NCI-H526 (cell line): ENCODE data around the gene SFMBT1.
A peak's percentile ranks its signal among the peaks of the same experiment; 100 is the strongest.
"Not testable (repeated sequence)": the region's sequence is repeated elsewhere in the genome, so short reads cannot be mapped to it uniquely, and the experiment has no call there.

Source experiments
- DNase-seq, 2 experiments: peaks; one replicate each; lab custom pipeline; 2025; lab: John Stamatoyannopoulos, UW

SFMBT1 gene

DNA sequence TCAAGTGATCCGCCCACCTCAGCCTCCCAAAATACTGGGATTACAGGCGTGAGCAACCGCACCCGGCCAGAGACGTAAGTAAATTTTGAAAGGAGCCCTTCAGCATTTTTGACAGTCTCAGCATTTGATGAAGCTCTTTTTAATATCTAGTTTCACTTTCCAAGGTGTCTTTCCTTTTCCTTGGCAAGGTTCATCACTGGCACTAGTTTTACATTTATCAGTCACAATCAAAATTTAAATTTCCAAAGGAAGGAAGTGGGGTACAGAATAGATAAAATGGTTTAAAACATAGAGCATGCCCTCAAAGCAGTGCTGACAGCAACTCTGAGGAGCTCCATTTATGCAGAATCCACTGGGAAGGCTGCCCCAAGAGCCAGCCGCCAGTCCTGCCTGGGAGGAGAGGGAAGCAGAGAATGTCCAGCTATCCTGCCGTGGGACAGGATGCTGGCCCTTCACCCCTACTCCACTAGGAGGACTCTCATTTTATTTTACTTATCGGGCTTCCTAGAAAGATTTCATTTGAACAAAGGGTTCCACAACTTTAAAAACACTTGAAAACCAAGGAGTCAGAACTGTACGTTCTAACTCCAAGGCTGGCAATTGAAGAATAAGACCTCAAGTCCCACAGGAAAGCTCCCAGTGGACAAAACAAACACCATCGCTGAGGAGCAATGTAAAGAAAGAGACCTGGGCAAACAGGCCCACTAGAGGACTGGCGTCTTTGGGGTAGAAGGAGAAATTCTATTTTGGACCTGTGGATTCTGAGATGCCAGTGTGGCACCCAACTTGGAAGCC, 9.9 kb downstream of the SFMBT1 start:
- no peak for DNase-seq

DNA sequence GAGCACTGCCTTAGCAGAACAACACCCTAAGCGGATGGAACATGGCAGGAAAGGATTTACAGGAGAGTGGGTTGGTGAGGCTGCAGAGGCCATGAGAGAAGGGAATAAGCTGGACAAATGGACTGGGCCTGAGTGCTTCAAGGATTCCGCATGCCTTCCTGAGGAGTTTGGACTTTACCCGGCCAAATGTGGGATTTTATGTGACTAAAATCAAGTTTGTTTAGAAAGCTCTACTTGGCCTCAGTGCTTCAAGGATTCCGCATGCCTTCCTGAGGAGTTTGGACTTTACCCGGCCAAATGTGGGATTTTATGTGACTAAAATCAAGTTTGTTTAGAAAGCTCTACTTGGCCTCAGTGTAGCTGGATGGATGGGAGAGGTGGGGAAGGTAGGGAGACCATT, 10.9 kb downstream of the SFMBT1 start:
- not testable (repeated sequence) for DNase-seq

DNA sequence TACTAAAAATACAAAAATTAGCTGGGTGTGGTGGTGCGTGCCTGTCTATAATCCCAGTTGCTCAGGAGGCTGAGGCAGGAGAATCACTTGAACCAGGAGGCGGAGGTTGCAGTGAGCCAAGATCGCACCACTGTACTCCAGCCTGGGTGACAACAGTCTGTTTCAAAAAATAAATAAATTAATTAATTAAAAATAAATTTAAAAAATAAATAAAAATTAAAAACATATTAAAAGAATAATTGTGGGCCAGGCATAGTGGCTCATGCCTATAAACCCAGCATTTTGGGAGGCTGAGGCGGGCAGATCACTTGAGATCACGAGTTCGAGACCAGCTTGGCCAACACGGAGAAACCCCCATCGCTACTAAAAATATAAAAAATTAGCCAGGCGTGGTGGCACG, 11.5 kb downstream of the SFMBT1 start:
- DNase-seq = not testable (repeated sequence)

DNA sequence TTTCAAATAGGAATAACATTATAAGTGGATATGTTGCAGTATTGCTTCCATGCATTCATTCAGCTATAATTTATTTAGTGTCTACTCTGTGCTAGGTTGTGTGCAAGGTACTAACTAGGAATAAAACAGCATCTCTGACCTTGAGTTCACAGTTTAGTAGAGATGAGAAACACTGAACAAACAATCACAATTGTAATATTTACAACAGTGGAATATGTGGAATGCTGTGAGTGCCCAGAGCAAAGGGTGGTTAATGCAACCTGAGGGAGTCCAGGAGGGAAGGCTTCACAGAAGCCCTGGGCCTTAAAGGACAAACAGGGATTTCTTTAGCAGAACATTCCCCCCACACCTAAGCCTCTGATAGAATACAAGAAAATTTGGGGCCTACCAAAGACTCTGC, 13.3 kb downstream of the SFMBT1 start:
- DNase-seq = no peak

DNA sequence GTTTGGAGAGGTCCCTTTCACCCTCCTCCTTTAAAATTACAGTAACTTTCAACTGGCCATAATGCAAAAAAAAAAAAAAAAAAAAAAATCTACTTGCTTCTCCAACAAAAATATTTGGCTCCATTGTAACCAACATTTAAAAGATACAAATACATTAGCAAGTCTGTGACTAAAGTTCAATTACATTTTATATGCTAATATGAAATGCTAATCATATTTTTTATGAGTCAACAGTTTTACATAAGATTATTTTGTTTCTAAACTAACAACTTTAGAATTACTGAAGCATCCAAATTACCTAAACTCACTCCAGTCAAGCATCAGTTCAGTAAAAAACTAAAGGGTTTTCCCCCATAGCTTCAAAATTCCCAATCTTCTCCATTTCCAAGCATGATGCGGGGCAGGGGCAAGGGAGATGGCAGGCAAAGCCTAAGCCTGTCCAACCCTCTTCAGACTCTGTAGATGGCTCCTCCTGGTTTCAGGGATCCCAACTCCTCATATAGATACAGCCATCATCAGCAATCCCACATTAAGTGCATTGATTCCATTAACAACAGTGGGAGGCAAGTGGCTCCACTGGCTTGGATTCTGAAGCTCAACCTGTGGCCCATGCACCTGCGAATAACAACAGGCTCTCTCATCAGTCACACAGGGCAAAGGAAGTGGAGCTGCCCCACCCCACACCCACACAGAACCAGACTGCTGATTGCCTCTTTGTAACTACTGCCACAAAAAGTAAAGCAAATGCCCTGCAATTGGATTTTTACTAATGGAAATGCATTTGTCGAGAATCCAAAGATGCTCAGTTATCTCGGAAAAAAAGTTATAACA, 15.0 kb downstream of the SFMBT1 start:
- DNase-seq = peak; percentile 47 to 74

DNA sequence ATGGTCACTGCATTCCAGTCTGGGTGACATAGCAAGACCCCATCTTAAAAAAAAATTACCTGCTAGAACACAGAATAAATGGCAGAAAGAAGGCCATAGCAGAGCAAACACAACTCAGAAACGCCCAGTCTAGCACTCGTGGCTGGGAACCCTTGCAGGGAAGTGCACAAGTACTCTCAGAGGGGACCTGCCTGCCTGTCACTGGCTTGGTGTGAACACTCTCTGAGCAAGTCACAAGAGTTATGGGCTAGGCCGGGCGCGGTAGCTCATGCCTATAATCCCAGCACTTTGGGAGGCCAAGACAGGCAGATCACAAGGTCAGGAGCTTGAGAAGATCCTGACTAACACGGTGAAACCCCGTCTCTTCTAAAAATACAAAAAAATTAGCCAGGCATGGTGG, 17.2 kb downstream of the SFMBT1 start:
- no peak for DNase-seq

DNA sequence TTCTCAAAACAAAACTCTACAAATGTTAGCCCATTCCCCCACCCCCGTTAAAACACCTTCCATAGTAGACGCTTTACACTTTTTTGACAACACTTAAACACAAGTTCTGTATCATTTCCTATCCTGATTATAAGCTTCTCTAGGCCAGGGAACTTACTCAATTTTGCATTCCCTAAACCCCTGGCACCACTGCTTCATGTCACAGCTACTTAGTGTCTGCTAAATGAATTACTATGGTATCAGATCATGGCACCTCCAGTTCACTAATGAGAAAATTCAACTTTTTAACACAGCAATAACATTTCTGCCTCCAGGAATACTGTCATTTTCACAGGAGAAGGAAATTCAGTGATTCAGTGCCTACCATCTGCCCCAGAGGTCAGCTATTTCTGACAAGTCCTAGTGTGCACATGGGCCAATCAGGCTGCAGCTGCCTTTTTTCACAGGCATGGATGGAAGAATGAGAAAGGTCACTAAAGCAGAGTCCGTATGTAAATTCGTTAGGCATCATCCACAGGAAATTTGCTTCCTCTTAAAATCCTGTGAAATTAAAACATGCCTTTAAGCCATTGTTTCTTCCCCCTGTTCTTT, 18.5 kb downstream of the SFMBT1 start:
- DNase-seq = no peak

DNA sequence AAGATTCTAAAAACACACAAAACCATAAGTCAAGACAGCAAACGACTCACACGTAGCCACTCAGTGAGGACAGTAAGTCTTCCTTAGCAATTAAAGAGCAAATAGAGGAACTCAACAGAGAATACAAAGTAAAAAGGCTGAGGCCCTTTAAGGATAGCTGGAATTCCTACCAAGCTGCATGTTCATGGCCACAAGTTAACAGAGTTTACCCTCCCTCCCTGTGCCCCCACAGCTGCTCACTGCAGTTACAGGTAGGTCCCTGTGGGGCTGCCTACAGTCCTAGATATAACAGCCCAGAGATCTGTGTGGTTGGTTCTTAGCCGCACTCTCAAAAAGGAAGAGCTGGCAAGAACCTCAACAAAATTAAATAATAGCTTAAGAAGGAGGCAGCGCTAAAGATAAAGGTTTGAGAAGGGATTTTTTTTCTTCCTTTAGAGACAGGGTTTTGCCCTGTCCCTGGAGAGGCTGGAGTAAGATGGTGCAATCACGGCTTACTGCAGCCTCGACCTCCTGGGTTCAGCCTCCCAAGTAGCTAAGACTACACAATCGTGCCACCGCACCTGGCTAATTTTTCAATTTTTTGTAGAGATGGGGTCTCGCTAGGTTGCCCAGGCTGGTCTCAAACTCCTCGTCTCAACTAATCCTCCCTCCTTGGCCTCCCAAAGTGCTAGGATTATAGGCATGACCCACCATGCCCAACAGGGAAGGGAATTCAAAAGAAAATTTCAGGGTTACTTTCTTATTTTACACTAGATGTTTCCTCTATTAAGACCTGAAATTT, 19.3 kb downstream of the SFMBT1 start:
- no peak for DNase-seq

DNA sequence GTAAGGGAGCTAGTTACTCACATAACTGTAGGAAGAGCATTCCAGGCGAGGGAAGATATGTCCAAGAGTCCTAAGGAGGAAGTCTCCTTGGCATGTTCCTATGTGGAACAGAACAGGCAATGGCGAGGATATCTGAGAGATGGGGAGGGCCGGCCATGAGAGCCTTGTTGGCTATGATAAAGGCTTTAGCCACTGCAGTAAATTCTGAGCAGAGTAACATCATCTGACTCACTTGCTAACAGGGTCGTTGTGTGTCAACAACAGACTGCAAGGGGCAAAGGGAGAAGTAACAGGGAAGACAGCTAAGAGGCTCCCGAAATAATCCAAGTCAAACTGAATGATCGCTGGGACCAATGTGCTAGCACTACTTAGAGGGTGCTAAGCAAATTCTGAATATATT, 21.6 kb downstream of the SFMBT1 start:
- no peak for DNase-seq

DNA sequence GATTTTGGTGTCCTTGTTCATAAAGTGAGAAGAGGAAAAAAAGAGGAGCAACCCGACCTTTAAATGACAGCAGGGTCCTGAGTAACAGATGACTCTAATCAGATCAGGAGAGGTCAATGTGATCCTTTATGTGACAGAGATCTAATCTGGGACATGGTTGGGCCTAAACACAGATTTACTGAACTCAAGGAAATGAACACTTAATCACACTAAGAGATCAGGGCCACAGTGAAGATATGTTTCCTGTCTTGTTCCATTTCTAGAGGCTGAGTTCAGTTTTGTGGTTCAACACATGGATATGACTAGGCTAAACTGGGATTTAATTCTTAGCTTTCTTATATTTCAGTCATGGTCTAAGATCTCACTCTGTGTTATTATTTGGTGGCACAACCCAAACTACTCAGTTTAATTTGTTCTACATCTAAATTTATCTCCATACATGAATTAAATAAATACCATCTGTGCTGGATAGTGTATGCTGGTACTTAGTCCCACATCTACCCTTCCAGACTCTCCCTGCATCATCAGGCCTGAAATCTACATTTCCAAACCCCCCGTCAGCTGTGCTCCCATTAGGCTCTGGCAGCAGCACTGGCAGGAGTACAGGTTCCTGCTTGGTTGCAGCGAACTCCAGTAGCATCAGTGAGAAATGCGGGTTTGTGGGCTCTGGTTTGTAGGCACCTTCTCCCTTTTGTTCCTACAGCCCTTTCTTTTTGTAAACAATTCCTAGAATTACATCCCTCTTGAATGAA, 22.6 kb downstream of the SFMBT1 start:
- no peak for DNase-seq

DNA sequence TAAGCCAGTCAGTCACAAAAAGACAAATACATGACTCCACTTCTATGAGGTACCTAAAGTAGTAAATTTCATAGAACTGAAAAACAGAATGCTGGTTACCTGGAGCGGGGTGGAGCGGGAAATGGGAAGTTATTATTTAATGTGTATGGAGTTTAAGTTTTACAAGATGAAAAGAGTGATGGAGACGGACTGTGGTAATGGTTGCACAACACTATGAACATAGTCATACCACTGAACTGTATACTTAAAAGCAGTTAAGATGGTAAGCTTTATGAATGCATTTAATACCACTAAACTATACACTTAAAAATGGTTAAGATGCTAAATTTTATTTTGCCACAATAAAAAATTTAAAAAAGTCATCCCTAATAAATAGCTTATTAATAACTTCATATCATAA, 23.2 kb downstream of the SFMBT1 start:
- DNase-seq = no peak

DNA sequence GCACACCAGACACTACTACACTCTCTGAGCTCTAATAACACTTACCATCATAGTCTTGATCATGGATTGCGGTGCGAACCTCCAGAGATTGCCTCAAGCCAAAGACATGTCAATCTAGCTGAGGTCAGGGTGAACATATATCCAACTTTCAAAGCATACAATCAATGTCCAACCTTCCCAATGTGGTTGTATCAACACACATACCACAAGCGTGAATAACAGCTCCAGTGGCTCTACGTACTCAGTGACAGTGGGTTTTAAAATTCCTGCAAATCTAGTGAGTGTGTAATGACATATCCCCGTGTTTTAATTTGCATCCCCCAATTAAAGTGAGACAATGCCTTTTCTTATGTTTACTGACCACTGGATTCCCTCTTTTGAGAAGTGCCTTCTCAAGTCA, 29.6 kb downstream of the SFMBT1 start:
- DNase-seq = no peak

DNA sequence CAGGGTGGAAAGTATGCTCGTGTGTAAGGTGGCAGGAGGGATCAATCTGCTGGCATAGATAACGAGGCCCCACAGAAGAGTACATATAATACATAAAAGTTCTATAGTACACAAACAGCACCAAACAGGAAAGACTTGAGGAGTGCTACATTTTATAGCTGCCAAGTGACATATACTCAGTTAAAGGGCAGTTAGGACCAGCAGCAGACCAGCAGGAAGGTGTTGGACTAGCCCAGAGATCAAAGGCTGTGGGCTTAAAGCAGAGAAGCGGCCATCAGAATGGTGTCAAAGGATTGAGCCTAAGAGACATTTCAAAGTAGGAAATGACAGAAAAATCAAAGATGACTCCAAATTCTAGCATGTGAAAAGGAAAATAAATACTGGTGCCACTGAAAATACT, 34.5 kb downstream of the SFMBT1 start:
- no peak for DNase-seq

DNA sequence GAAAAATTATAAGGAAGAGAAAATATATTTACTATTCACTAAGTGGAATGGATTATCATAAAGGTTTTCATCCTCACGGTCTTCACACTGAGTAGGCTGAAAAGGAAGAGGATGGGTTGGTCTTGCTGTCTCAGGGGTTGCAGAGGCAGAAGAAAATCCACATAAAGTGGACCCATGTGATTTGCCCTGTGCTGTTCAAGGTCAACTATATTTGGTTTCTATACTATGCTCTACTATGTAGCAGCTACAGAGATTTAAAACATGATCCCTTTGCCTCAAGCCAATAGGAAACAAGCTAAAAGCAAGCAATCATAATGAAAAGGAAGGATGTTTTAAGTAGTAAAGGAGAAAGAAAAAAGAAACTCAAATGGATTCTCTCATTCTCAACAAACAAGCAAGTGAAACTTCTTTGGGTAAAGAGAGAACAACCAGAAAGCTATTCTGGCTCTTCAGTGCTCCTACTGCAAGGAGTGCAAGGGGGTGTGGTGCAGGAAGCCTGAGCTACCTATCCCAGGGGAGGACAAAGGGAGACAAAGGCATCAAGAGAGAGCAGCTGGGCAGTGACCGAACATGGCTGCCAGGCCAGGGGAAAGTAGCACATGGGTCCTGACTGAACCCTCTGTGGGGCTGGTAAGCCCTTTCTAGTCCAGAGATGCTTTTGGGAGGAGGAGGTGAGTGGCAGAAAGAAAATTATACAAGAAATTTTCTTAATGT, 35.9 kb downstream of the SFMBT1 start:
- no peak for DNase-seq

DNA sequence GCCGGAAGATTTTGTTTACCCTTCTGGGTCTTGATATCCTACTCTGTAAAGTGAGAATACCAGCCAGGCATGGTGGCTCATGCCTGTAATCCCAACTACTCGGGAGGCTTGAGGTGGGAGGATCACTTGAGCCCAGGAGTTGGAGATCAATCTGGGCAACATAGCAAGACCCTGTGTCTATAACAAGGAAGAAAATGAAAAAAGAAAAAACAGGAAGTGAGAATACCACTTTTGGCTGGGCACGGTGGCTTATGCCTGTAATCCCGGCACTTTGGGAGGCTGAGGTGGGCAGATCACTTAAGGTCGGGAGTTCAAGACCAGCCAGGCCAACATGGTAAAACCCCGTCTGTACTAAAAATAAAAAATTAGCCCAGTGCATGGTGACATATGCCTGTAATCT, 36.9 kb downstream of the SFMBT1 start:
- no peak for DNase-seq

DNA sequence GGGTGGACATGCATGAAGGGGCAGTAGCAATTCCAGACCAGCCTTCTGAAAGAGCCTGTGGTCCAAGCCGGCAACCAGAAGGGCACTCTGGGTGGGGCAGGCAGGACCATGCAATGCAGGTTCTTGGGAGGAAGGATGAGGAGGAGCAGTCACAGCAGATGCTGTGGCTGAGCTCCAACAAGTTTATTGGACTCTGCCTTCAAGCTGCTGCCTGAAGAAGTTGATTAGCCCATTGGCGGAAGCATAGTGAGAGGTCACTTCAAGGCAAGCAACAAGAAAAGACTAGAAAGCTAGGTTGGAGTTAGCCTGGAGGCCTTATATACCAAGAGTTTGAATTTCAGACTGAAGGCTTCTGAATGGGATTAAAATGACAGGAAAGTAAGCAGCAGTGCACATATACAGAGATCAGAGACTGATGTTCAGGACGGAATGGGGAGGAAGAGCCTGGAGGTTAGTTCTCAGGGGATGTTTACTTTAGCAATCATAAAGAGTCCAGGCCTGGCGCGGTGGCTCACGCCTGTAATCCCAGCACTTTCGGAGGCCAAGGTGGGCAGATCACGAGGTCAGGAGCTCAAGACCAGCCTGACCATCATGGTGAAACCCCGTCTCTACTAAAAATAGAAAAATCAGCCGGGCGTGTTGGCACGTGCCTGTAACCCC, 39.9 kb downstream of the SFMBT1 start:
- no peak for DNase-seq

DNA sequence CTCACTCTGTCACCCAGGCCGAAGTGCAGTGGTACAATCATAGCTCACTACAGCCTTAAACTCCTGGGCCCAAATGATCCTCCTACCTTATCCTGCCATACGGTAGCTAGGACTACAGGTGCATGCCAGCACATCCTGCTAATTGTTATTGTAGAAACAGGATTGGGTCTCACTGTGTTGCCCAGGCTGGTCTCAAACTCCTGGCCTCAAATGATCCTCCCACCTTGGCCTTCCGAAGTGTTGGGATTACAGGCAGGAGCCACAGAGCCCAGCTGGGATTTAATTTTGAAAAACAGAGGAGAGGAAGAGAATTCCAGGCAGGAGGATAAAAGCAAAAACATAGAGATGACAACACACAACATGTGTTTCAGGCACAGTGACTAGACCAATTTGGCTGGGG, 40.5 kb downstream of the SFMBT1 start:
- no peak for DNase-seq

DNA sequence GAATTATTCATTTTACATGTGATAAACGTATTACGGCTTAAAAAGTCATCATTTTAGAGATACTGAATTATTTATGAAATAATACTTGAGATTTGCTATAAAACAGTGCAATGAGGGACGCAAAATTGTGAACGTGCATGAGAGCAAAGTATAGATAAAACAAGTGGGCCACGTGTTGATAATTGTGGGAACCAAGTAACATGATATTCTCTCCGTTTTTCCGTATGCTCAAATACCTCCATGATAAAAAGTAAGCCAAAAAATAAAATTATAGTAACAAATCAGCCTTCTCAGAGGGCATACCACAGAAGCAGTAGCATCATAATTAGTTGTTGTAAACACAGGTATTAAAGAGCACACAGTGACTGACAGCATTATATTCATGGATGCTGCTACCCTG, 42.6 kb downstream of the SFMBT1 start:
- no peak for DNase-seq

DNA sequence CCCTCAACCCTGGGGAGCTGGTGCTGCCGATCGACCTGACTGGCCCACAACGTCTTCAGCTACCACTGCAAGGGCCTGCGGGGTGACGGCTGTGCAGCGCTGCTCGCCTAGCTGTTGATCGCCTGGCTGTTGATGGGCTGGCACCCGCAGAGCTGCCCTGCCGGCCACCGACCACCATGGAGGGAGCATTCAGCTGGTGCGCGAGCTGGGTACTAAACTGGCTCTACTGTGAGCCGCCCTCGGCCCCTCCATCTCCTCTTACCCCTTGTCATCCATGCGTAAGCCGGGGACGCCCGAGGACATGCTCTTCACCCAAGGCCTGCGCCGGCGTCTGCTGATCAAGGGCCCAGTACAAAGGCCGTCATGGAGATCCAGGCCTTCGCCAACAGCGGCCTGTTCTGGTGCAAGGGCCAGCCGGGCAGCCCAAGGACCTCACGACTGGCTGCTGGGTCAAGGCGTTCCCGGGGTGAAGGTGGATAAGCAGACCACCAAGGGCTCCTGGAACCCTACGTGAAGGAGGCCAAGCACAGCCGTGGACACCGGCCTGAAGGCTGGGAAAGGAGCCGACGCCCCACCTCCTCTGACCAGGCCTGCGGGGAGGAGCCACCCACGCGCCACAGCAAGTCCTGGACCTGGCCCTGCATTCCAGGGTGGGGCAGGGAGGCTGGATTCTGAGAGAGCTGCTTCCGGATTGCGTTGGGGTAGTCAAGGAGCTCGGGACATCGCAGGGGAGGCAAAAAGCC, 46.9 kb downstream of the SFMBT1 start:
- DNase-seq = no peak

DNA sequence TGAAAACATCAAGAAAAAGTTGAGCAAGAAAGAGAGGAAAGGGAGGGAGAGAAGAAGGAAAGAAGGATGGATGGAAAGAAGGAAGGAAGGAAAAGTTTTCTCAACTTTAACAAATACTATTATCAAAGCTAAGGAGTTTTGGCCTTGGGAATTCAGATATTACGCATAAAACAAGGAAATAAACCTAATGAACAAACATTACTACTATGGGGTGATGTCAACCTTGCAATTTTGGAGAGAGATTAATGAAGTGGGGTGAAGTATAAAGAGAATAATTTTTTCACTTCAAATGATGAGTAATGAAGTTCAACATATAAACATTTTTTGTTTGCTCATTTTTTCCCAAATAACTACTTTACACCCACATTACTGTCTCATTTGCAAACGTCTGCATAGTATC, 55.2 kb downstream of the SFMBT1 start:
- no peak for DNase-seq
